OCI-LY7 (cell line): ENCODE measurements around the gene CCDC32. TPM values are rescaled to one million over a fixed set of nuclear protein-coding genes. Genes with fewer than 3 reads are reported as not detected.

Experiments
- BruUV-seq: library from RNA; stranded (reverse); fragments of 400-500 nt; replicated peaks from 2 replicates; lab custom pipeline; 2021; lab: Mats Ljungman, UMichigan
- CTCF ChIA-PET: fragments of 300-600 bp; sonication (Branson Sonifier 250); formaldehyde crosslinking; loops from one replicate; lab custom pipeline; 2022; ENCODE audit warnings: antibody characterized with exemption; ENCODE audit not compliant: unreplicated experiment; lab: Charles Lee
- POLR2A ChIA-PET: fragments of 300-600 bp; sonication (Branson Sonifier 250); formaldehyde crosslinking; loops from one replicate; lab custom pipeline; 2022; ENCODE audit warnings: antibody characterized with exemption; lab: Charles Lee
- DNase-seq: peaks from one replicate; pipeline ENCODE4 v3.0.0-alpha.2; 2015; ENCODE audit warnings: low spot score
- H2AFZ ChIP-seq: fragments of 200-600 bp; sonication (generic), shearing (Covaris generic); 2 replicates; pipeline ENCODE4 v1.6.1; 2014; ENCODE audit warnings: mild to moderate bottlenecking, antibody characterized with exemption, low read length, moderate library complexity
- H3K27ac ChIP-seq: fragments of 200-600 bp; sonication (generic); 2 replicates; pipeline ENCODE4 v1.5.1; 2014; ENCODE audit warnings: mixed run types, low read depth, mild to moderate bottlenecking, moderate library complexity, low read length, inconsistent platforms; ENCODE audit not compliant: poor library complexity, severe bottlenecking
- H3K36me3 ChIP-seq: fragments of 200-600 bp; sonication (generic); 2 replicates; pipeline ENCODE4 v1.6.1; 2014; ENCODE audit warnings: mild to moderate bottlenecking, antibody characterized with exemption, low read length, moderate library complexity, mixed read lengths; ENCODE audit not compliant: insufficient read depth
- H3K4me1 ChIP-seq: fragments of 200-600 bp; sonication (generic); 2 replicates; pipeline ENCODE4 v1.5.1; 2014; ENCODE audit warnings: mild to moderate bottlenecking, low read length; ENCODE audit not compliant: insufficient read depth, poor library complexity, severe bottlenecking
- H3K4me2 ChIP-seq: fragments of 200-600 bp; sonication (generic); 2 replicates; pipeline ENCODE4 v1.6.1; 2014; ENCODE audit warnings: mild to moderate bottlenecking, low read length
- H3K4me3 ChIP-seq: fragments of 200-600 bp; sonication (generic); 2 replicates; pipeline ENCODE4 v1.5.1; 2014; ENCODE audit warnings: mild to moderate bottlenecking, low read depth, low read length; ENCODE audit not compliant: poor library complexity, severe bottlenecking
- H3K79me2 ChIP-seq: fragments of 200-600 bp; sonication (generic); 2 replicates; pipeline ENCODE4 v1.6.1; 2016; ENCODE audit warnings: low read depth, mild to moderate bottlenecking, low read length, moderate library complexity, mixed read lengths; ENCODE audit not compliant: insufficient read depth
- H3K9me2 ChIP-seq: fragments of 200-600 bp; sonication (generic); 2 replicates; pipeline ENCODE4 v1.6.1; 2016; ENCODE audit warnings: mild to moderate bottlenecking, low read length, mixed read lengths; ENCODE audit not compliant: insufficient read depth
- H3K9me3 ChIP-seq: fragments of 200-600 bp; sonication (generic); 2 replicates; pipeline ENCODE4 v1.6.1; 2014; ENCODE audit warnings: mild to moderate bottlenecking, mixed run types, low read length, mixed read lengths
- H4K20me1 ChIP-seq: fragments of 200-600 bp; sonication (generic); 2 replicates; pipeline ENCODE4 v1.6.1; 2014; ENCODE audit warnings: mild to moderate bottlenecking, antibody characterized with exemption, low read length, moderate library complexity, mixed read lengths; ENCODE audit not compliant: insufficient read depth
- EZH2phosphoT487 ChIP-seq: fragments of 200-600 bp; sonication (generic); IDR thresholded peaks from 2 replicates; pipeline ENCODE4 v1.6.1; 2018; ENCODE audit warnings: low read depth, borderline replicate concordance, mild to moderate bottlenecking, mixed run types, antibody characterized with exemption, low read length, moderate library complexity, mixed read lengths
- intact Hi-C: fragments of 100-400 bp; cut with micrococcal nuclease; formaldehyde crosslinking; loops from one replicate; pipeline ENCODE4 v1.10.0; 2022; ENCODE audit not compliant: unreplicated experiment
- total RNA-seq, 2 experiments: library from RNA; depleted of rRNA in 1 of 2; stranded (reverse); fragments of >200 nt in 1 of 2; shearing (Covaris generic) in 1 of 2; gene quantifications; 2 replicates each; pipeline ENCODE4 v1.2.3, GENCODE V29; 2014 to 2022
- TF ChIP-seq, protein P1 (sequence below): fragments of 200-600 bp; sonication (generic); conservative IDR thresholded peaks from 2 replicates; pipeline ENCODE4 v1.5.1; 2014; ENCODE audit warnings: mild to moderate bottlenecking, antibody characterized with exemption, low read length, moderate library complexity, mixed read lengths

Gene CCDC32
- total RNA-seq, 2 experiments from 2014 or later, result 10.3 to 14.3 TPM

DNA sequence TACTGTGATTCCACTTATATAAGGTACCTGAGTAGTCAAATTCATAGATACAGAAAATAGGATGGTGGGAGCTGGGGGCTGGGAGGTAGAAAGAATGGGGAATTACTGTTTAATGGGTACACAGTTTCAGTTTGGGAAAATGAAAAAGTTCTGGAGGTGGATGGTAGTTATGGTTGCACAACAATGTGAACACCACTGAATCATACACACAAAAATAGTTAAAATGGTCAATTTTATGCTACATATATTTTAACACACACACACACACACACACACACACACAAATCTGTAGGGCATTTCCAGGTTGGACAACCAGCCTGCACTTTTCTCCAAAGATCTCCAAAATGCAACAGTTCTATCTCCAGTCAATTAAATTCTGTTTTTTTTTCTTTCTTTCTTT, 1.4 kb downstream of the CCDC32 start:
- no TSS peak for BruUV-seq
- peaks cover 8% of the 10 kb centered on the region; the same call in 1 of the 2 replicates for H3K79me2 ChIP-seq
- TF ChIP-seq EZH2phosphoT487, result no peak
- TF ChIP-seq, protein P1, sequence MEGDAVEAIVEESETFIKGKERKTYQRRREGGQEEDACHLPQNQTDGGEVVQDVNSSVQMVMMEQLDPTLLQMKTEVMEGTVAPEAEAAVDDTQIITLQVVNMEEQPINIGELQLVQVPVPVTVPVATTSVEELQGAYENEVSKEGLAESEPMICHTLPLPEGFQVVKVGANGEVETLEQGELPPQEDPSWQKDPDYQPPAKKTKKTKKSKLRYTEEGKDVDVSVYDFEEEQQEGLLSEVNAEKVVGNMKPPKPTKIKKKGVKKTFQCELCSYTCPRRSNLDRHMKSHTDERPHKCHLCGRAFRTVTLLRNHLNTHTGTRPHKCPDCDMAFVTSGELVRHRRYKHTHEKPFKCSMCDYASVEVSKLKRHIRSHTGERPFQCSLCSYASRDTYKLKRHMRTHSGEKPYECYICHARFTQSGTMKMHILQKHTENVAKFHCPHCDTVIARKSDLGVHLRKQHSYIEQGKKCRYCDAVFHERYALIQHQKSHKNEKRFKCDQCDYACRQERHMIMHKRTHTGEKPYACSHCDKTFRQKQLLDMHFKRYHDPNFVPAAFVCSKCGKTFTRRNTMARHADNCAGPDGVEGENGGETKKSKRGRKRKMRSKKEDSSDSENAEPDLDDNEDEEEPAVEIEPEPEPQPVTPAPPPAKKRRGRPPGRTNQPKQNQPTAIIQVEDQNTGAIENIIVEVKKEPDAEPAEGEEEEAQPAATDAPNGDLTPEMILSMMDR, result no peak
- CTCF ChIA-PET, result no interaction called here
- no peaks in the 10 kb centered on the region for H3K9me2 ChIP-seq
- no peaks in the 10 kb centered on the region; the same call in 1 of the 2 replicates for H3K36me3 ChIP-seq
- no peak overlapping the region for H2AFZ ChIP-seq
- H3K4me3 ChIP-seq, result no peak overlapping the region
- H3K4me2 ChIP-seq, result no peak overlapping the region
- peaks cover 36% of the 10 kb centered on the region for H3K4me1 ChIP-seq
- intact Hi-C loops, result loop anchor here (10.0 kb wide), 1 partner anchor 771 kb away; the partner anchor contains the start of genes NUSAP1 and OIP5
- no peaks in the 10 kb centered on the region for H4K20me1 ChIP-seq
- POLR2A ChIA-PET, result interaction anchor here (0.7 kb wide), 1 partner anchor 524 kb away, joined by 3 read pairs; no protein-coding TSS in a partner anchor
- no peak overlapping the region for H3K27ac ChIP-seq
- no peaks in the 10 kb centered on the region for H3K9me3 ChIP-seq
- DNase-seq, result no peak

DNA sequence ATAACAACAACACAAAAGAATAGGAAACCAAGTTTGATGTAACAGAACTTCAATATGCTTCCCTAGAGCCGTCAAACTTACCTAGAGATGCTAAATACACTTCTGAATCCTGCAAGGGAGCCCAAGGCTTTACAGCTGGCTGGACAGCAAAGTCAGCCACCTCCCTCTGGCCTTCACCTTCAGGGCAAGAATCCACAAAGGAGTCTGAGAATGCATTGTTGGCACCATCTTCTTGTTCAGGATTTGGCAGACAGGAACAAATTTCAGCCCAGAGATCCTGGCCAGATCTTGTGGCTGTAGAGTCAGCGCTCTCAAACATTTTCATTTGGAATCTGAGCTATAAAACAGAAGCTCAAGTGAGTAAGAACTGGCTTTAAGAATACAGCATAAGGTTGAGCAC, 2.2 kb downstream of the CCDC32 start:
- Histone ChIP-seq H3K4me2 (no peak overlapping the region), H2AFZ (no peak overlapping the region), H4K20me1 (no peaks in the 10 kb centered on the region), H3K27ac (no peak overlapping the region), H3K36me3 (no peaks in the 10 kb centered on the region; the same call in 1 of the 2 replicates), H3K9me3 (no peaks in the 10 kb centered on the region), H3K4me3 (no peak overlapping the region), H3K4me1 (peaks cover 30% of the 10 kb centered on the region), H3K79me2 (peaks cover 8% of the 10 kb centered on the region; the same call in 1 of the 2 replicates), H3K9me2 (no peaks in the 10 kb centered on the region)
- intact Hi-C loops, result loop anchor here (10.0 kb wide), 1 partner anchor 772 kb away; the partner anchor contains the start of genes NUSAP1 and OIP5
- no TSS peak for BruUV-seq
- ChIA-PET POLR2A (no interaction called here), CTCF (no interaction called here)
- TF ChIP-seq, protein P1, result no peak
- TF ChIP-seq EZH2phosphoT487, result no peak
- DNase-seq, result no peak

DNA sequence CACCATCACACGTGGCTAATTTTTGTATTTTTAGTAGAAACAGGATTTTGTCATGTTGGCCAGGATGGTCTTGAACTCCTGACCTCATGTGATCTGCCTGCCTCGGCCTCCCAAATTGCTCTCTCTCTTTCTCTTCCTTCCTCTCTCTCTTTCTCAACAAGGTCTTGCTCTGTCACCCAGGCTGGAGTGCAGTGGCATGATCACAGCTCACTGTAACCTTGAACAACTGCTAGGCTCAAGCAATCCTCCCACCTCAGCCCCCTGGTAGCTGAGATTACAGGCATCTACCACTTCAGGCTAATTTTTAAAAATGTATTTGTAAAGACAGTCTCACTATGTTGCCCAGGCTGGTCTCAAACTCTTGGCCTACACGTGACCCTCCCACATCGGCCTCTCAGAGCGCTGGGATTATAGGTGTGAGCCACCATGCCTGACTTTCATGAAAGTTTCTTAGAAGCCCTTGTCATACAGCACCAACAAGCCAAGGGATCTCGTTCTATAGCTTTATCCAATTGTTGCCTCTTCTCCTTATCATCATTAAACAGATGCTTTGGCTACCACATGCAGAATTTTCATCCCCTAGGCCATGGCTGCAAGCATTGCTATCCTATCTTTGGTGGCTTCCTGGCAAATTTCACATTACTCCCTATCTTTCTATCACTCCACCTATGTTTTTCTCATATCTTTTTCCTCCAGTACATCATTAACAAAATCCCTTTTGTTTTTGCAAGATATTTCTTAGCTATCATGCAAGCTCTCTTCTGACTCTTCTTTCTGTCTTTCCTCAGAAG, 5.7 kb downstream of the CCDC32 start:
- no peak overlapping the region for H3K4me2 ChIP-seq
- H3K4me3 ChIP-seq, result no peak overlapping the region
- no peaks in the 10 kb centered on the region for H3K9me2 ChIP-seq
- intact Hi-C loops, result no loop called here
- H3K4me1 ChIP-seq, result peaks cover 5% of the 10 kb centered on the region
- POLR2A ChIA-PET, result interaction anchor here (0.6 to 0.9 kb wide), 3 partner anchors 10 to 609 kb away, joined by 3 to 7 read pairs (median 5); partner anchors contain the start of gene RPUSD2
- no peak overlapping the region for H3K27ac ChIP-seq
- no peak overlapping the region for H2AFZ ChIP-seq
- H3K79me2 ChIP-seq, result peaks cover 3% of the 10 kb centered on the region; the same call in 1 of the 2 replicates
- CTCF ChIA-PET, result no interaction called here
- no peaks in the 10 kb centered on the region for H4K20me1 ChIP-seq
- H3K9me3 ChIP-seq, result no peaks in the 10 kb centered on the region
- no TSS peak for BruUV-seq
- peaks cover 16% of the 10 kb centered on the region for H3K36me3 ChIP-seq
- no peak for DNase-seq
- TF ChIP-seq EZH2phosphoT487, result no peak
- TF ChIP-seq, protein P1, result no peak
